HepG2 (cell line): ENCODE data around the gene CDK11A. TPM values are rescaled to one million over a fixed set of nuclear protein-coding genes. Genes with fewer than 3 reads are reported as not detected.
"Not testable (repeated sequence)": the region's sequence is repeated elsewhere in the genome, so short reads cannot be mapped to it uniquely, and the experiment has no call there.

ENCODE experiments used
- ATF1 ChIP-seq: IDR thresholded peaks from 2 replicates; pipeline ENCODE4 v1.6.1; 2016; ENCODE audit warnings: mild to moderate bottlenecking, control low read depth
- FOXA3 ChIP-seq: IDR thresholded peaks from 2 replicates; pipeline ENCODE4 v1.6.1; 2016; ENCODE audit warnings: missing genetic modification reagents, missing compliant biosample characterization
- GATAD1 ChIP-seq: IDR thresholded peaks from 2 replicates; pipeline ENCODE4 v1.6.1; 2016; ENCODE audit warnings: missing genetic modification reagents, missing compliant biosample characterization
- POLR2G ChIP-seq: fragments of 200-400 bp; formaldehyde crosslinking; IDR thresholded peaks from 2 replicates; pipeline ENCODE4 v1.6.1; 2018; ENCODE audit warnings: mild to moderate bottlenecking, low read depth, low read length, moderate library complexity
- ZMYM4 ChIP-seq: sonication (generic); formaldehyde crosslinking; IDR thresholded peaks from 2 replicates; pipeline ENCODE4 v1.8.1; 2023; ENCODE audit warnings: mild to moderate bottlenecking, missing genetic modification reagents
- ZNF350 ChIP-seq: sonication (generic); formaldehyde crosslinking; IDR thresholded peaks from 2 replicates; pipeline ENCODE4 v1.4.0; 2020; ENCODE audit warnings: mild to moderate bottlenecking, low read depth, missing genetic modification reagents, borderline replicate concordance
- polyA plus RNA-seq, 8 experiments: library from polyadenylated mRNA; depleted of rRNA in 3 of 8; stranded (reverse) in 7 of 8; unstranded in 1 of 8; fragments of >200 nt; fragmentation: Illumina TruSeq in 4 of 8; extraction: Trizol in 4 of 8; gene quantifications; 2 replicates each; pipeline versions ENCODE4 v1.2.1 to v1.2.3, GENCODE V29; 2011 to 2016; ENCODE audit warnings: low read depth in 4 of 8, missing spikeins in 1 of 8, mixed read lengths in 1 of 8; ENCODE audit not compliant: insufficient read depth in 1 of 8
- total RNA-seq, 5 experiments: library from RNA; depleted of rRNA; stranded (reverse); fragments of >200 nt; fragmentation: Illumina TruSeq; extraction: Trizol; gene quantifications; 2 replicates each; pipeline ENCODE4 v1.2.3, GENCODE V29; 2016; ENCODE audit warnings: low read depth in 1 of 5
- TF ChIP-seq, protein P1 (sequence below), 2 experiments: fragments of 450-650 bp in 1 of 2; sonication (generic) in 1 of 2; formaldehyde crosslinking in 1 of 2; IDR thresholded peaks; 2 replicates each; pipeline versions ENCODE4 v1.6.1 to v1.8.0; 2016 to 2022; ENCODE audit warnings: antibody characterized with exemption in 1 of 2, mild to moderate bottlenecking in 1 of 2, missing genetic modification reagents in 1 of 2
- TF ChIP-seq, protein P2 (sequence below): IDR thresholded peaks from 2 replicates; pipeline ENCODE4 v1.6.1; 2016; ENCODE audit warnings: mild to moderate bottlenecking
- TF ChIP-seq, protein P3 (sequence below): sonication (generic); formaldehyde crosslinking; IDR thresholded peaks from 2 replicates; pipeline ENCODE4 v1.5.0; 2020; ENCODE audit warnings: missing genetic modification reagents
- TF ChIP-seq, protein P4 (sequence below): sonication (generic); formaldehyde crosslinking; IDR thresholded peaks from 2 replicates; pipeline ENCODE4 v1.5.0; 2020; ENCODE audit warnings: mild to moderate bottlenecking, missing genetic modification reagents, moderate library complexity

The CDK11A gene
- total and polyA plus RNA-seq, 2 of the 13 experiments (the other 11 are each of a cell fraction or from before 2014, with no cell fraction given), result 11.2 to 17.9 TPM

DNA sequence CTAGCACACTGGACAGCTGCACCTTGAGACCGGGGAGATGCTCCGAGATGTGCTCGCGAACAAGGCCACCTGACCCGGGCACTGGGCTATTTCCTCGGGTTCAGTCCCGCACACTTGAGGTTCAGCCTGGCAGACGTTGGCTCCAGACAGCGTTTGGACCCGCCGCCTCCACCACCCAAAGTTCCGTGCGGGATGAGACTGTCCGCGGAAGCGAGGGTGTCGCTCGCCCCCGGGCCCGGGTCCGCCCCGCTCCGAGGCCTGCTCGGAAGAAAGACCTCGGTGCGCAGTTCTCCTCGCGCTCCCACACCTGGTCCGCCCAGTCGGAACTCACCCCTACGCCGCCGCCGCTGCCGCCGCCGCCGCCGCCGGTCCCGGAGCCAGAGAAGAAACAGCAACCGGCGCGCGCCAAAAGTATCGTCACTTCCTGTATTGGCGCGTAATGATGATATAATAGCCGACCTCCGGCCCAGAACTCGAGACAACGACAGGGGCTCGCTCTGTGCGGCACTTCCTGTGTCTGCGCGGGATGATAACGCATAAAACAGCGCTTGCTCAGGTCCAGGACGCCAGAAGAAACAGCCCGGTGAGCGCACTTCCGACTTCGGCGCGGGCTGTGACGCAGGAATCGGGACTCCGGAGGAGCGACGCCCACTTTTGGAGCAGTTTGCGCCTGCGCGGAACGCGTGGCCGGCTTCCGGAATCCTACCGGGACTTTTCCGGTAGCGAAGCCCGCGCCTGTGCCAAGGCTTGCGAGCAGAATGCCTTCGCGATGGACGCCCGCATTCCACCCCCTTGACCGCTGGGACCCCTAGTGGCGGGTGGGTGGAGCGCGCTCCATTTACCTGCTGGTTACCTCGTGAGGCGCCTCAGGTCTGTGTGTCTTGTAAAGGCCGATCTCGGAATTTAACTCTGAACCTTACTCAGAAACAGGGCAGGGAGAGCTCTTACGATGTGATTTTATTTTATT, 65.3 kb downstream of the CDK11A start, which contains the start of gene CDK11B (continued):
- TF ChIP-seq, protein P1, sequence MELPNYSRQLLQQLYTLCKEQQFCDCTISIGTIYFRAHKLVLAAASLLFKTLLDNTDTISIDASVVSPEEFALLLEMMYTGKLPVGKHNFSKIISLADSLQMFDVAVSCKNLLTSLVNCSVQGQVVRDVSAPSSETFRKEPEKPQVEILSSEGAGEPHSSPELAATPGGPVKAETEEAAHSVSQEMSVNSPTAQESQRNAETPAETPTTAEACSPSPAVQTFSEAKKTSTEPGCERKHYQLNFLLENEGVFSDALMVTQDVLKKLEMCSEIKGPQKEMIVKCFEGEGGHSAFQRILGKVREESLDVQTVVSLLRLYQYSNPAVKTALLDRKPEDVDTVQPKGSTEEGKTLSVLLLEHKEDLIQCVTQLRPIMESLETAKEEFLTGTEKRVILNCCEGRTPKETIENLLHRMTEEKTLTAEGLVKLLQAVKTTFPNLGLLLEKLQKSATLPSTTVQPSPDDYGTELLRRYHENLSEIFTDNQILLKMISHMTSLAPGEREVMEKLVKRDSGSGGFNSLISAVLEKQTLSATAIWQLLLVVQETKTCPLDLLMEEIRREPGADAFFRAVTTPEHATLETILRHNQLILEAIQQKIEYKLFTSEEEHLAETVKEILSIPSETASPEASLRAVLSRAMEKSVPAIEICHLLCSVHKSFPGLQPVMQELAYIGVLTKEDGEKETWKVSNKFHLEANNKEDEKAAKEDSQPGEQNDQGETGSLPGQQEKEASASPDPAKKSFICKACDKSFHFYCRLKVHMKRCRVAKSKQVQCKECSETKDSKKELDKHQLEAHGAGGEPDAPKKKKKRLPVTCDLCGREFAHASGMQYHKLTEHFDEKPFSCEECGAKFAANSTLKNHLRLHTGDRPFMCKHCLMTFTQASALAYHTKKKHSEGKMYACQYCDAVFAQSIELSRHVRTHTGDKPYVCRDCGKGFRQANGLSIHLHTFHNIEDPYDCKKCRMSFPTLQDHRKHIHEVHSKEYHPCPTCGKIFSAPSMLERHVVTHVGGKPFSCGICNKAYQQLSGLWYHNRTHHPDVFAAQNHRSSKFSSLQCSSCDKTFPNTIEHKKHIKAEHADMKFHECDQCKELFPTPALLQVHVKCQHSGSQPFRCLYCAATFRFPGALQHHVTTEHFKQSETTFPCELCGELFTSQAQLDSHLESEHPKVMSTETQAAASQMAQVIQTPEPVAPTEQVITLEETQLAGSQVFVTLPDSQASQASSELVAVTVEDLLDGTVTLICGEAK (IDR thresholded peaks at IDR 0.05), result peak; percentile 47; the same call in 1 of the 2 replicates
- TF ChIP-seq, protein P1 (CRISPR knock-in tag; IDR thresholded peaks at IDR 0.05), result not testable (repeated sequence)
- TF ChIP-seq ZNF350 (CRISPR knock-in tag) (peak; percentile 33; the same call in 1 of the 2 replicates), ZMYM4 (CRISPR knock-in tag) (peak; percentile 53; the same call in 1 of the 2 replicates), FOXA3 (CRISPR knock-in tag) (0 out of 2 replicates have a peak, but pooled peaks have one; percentile 35), ATF1 (CRISPR knock-in tag) (peak; percentile 98), POLR2G (peak; percentile 53; the same call in 1 of the 2 replicates), GATAD1 (CRISPR knock-in tag) (peak; percentile 98)
- TF ChIP-seq, protein P2, sequence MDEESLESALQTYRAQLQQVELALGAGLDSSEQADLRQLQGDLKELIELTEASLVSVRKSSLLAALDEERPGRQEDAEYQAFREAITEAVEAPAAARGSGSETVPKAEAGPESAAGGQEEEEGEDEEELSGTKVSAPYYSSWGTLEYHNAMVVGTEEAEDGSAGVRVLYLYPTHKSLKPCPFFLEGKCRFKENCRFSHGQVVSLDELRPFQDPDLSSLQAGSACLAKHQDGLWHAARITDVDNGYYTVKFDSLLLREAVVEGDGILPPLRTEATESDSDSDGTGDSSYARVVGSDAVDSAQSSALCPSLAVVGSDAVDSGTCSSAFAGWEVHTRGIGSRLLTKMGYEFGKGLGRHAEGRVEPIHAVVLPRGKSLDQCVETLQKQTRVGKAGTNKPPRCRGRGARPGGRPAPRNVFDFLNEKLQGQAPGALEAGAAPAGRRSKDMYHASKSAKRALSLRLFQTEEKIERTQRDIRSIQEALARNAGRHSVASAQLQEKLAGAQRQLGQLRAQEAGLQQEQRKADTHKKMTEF, result peak; percentile 55
- TF ChIP-seq, protein P3, sequence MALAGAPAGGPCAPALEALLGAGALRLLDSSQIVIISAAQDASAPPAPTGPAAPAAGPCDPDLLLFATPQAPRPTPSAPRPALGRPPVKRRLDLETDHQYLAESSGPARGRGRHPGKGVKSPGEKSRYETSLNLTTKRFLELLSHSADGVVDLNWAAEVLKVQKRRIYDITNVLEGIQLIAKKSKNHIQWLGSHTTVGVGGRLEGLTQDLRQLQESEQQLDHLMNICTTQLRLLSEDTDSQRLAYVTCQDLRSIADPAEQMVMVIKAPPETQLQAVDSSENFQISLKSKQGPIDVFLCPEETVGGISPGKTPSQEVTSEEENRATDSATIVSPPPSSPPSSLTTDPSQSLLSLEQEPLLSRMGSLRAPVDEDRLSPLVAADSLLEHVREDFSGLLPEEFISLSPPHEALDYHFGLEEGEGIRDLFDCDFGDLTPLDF, result peak; percentile 44; the same call in 1 of the 2 replicates
- TF ChIP-seq, protein P4, sequence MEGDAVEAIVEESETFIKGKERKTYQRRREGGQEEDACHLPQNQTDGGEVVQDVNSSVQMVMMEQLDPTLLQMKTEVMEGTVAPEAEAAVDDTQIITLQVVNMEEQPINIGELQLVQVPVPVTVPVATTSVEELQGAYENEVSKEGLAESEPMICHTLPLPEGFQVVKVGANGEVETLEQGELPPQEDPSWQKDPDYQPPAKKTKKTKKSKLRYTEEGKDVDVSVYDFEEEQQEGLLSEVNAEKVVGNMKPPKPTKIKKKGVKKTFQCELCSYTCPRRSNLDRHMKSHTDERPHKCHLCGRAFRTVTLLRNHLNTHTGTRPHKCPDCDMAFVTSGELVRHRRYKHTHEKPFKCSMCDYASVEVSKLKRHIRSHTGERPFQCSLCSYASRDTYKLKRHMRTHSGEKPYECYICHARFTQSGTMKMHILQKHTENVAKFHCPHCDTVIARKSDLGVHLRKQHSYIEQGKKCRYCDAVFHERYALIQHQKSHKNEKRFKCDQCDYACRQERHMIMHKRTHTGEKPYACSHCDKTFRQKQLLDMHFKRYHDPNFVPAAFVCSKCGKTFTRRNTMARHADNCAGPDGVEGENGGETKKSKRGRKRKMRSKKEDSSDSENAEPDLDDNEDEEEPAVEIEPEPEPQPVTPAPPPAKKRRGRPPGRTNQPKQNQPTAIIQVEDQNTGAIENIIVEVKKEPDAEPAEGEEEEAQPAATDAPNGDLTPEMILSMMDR (CRISPR knock-in tag), result peak; percentile 51
